Measurements from ENCODE around the gene EPB41L4B.

Gene EPB41L4B

GRCh38 chr9:109309282-109309681, 11.6 kb downstream of the EPB41L4B start (continued):
- TF ChIP-seq TSHZ2 (CRISPR knock-in tag; IDR thresholded peaks at IDR 0.05) (no peak), ZC3H10 (CRISPR knock-in tag; IDR thresholded peaks at IDR 0.05) (no peak)

GRCh38 chr9:109307380-109308240, 13.2 kb downstream of the EPB41L4B start:
- TF ChIP-seq CREB5 (CRISPR knock-in tag; IDR thresholded peaks at IDR 0.05; ENCODE audit: low read depth) (no peak), CSDC2 (CRISPR knock-in tag; IDR thresholded peaks at IDR 0.05) (no peak), ARNTL (CRISPR knock-in tag; IDR thresholded peaks at IDR 0.05; ENCODE audit: borderline replicate concordance, low read depth) (no peak), ZNF70 (CRISPR knock-in tag; IDR thresholded peaks at IDR 0.05) (no peak), TOX (CRISPR knock-in tag; IDR thresholded peaks at IDR 0.05; ENCODE audit: borderline replicate concordance) (no peak), ZNF8 (CRISPR knock-in tag; IDR thresholded peaks at IDR 0.05) (no peak), GLIS3 (CRISPR knock-in tag; IDR thresholded peaks at IDR 0.05) (no peak), POU6F1 (CRISPR knock-in tag; IDR thresholded peaks at IDR 0.05; ENCODE audit: borderline replicate concordance, low read depth) (no peak), SNAI2 (CRISPR knock-in tag; IDR thresholded peaks at IDR 0.05) (no peak), ESRRG (CRISPR knock-in tag; IDR thresholded peaks at IDR 0.05) (no peak), ZC3H10 (CRISPR knock-in tag; IDR thresholded peaks at IDR 0.05) (no peak), PATZ1 (CRISPR knock-in tag; IDR thresholded peaks at IDR 0.05; ENCODE audit: borderline replicate concordance) (no peak), TSHZ2 (CRISPR knock-in tag; IDR thresholded peaks at IDR 0.05) (no peak), RARB (CRISPR knock-in tag; IDR thresholded peaks at IDR 0.05) (no peak), ZNF565 (CRISPR knock-in tag; conservative IDR thresholded peaks at IDR 0.05; ENCODE audit: low read depth) (no peak), PPARA (CRISPR knock-in tag; IDR thresholded peaks at IDR 0.05; ENCODE audit: borderline replicate concordance) (no peak), TCF4 (CRISPR knock-in tag; IDR thresholded peaks at IDR 0.05; ENCODE audit: borderline replicate concordance) (no peak), BACH2 (CRISPR knock-in tag; IDR thresholded peaks at IDR 0.05; ENCODE audit: borderline replicate concordance) (no peak)
- ATAC-seq: no peak

- no peak for ATAC-seq
- TF ChIP-seq ZNF565 (CRISPR knock-in tag; conservative IDR thresholded peaks at IDR 0.05; ENCODE audit: low read depth) (no peak), SNAI2 (CRISPR knock-in tag; IDR thresholded peaks at IDR 0.05) (no peak), CSDC2 (CRISPR knock-in tag; IDR thresholded peaks at IDR 0.05) (no peak), RARB (CRISPR knock-in tag; IDR thresholded peaks at IDR 0.05) (no peak)
These were observed 15.1 kb downstream of the EPB41L4B start for GRCh38 chr9:109305801-109306200.
